SK-N-SH (cell line): Measurements from ENCODE around the gene LRRFIP2. TPM values are rescaled to one million over a fixed set of nuclear protein-coding genes. Genes with fewer than 3 reads are reported as not detected.

ENCODE experiments used
- CTCF ChIA-PET: fragments of 300-600, 350-600 bp; formaldehyde crosslinking; extraction: SDS; loops from one replicate; lab custom pipeline; 2021; lab: Yijun Ruan, JAX
- POLR2A ChIA-PET: fragments of 350-600 bp; sonication (Branson Sonifier 250); formaldehyde crosslinking; extraction: SDS; loops from one replicate; lab custom pipeline; 2020; ENCODE audit warnings: antibody characterized with exemption, inconsistent platforms; lab: Yijun Ruan, JAX
- DNase-seq: peaks from one replicate; pipeline ENCODE4 v3.0.0; 2012
- H2AFZ ChIP-seq: fragments of 200-600 bp; sonication (generic); 2 replicates; pipeline ENCODE4 v1.8.1; 2016; ENCODE audit warnings: antibody characterized with exemption, mild to moderate bottlenecking, low read depth
- H3F3A ChIP-seq: fragments of 200-600 bp; sonication (generic); replicated peaks from 2 replicates; pipeline ENCODE3; 2016; ENCODE audit warnings: antibody characterized with exemption, mild to moderate bottlenecking; ENCODE audit not compliant: insufficient read depth
- H3K27ac ChIP-seq, 2 experiments: fragments of 200-500 bp in 1 of 2; fragments of 200-600 bp in 1 of 2; sonication (Bioruptor generic) in 1 of 2; sonication (generic), shearing (Covaris generic) in 1 of 2; 2 replicates each; pipeline versions ENCODE4 v1.5.1 to v1.6.1; 2014 to 2016; ENCODE audit warnings: low read depth in 2 of 2, inconsistent platforms in 1 of 2, low read length in 1 of 2, mild to moderate bottlenecking in 1 of 2, mixed read lengths in 1 of 2
- H3K27me3 ChIP-seq: fragments of 200-600 bp; sonication (generic), shearing (Covaris generic); 2 replicates; pipeline ENCODE4 v1.6.1; 2016; ENCODE audit warnings: mixed run types; ENCODE audit not compliant: insufficient read depth
- H3K36me3 ChIP-seq, 2 experiments: fragments of 200-500 bp in 1 of 2; fragments of 200-600 bp in 1 of 2; sonication (Bioruptor generic) in 1 of 2; sonication (generic) in 1 of 2; replicated peaks in 1 of 2; 2 replicates each; pipeline versions ENCODE3 to v1.5.1; 2014 to 2016; ENCODE audit warnings: low read length in 1 of 2, mild to moderate bottlenecking in 1 of 2; ENCODE audit not compliant: insufficient read depth in 2 of 2, control insufficient read depth in 1 of 2
- H3K4me1 ChIP-seq, 2 experiments: fragments of 200-500 bp in 1 of 2; fragments of 200-600 bp in 1 of 2; sonication (Bioruptor generic) in 1 of 2; sonication (generic), shearing (Covaris generic) in 1 of 2; 2 replicates each; pipeline versions ENCODE4 v1.5.1 to v1.6.1; 2014 to 2016; ENCODE audit warnings: low read depth in 1 of 2, low read length in 1 of 2, mixed run types in 1 of 2; ENCODE audit not compliant: insufficient read depth in 2 of 2, control insufficient read depth in 1 of 2
- H3K4me2 ChIP-seq: fragments of 200-600 bp; sonication (generic), shearing (Covaris generic); 2 replicates; pipeline ENCODE4 v1.6.1; 2017; ENCODE audit warnings: mixed run types
- H3K4me3 ChIP-seq, 2 experiments: fragments of 200-500 bp in 1 of 2; fragments of 200-600 bp in 1 of 2; sonication (Bioruptor generic) in 1 of 2; sonication (generic), shearing (Covaris generic) in 1 of 2; 2 replicates each; pipeline versions ENCODE4 v1.5.1 to v1.8.1; 2014 to 2016; ENCODE audit warnings: low read depth in 2 of 2, inconsistent platforms in 1 of 2, low read length in 1 of 2, mild to moderate bottlenecking in 1 of 2, mixed read lengths in 1 of 2, moderate library complexity in 1 of 2
- H3K79me2 ChIP-seq: fragments of 200-600 bp; sonication (generic); 2 replicates; pipeline ENCODE4 v1.8.1; 2017; ENCODE audit warnings: mild to moderate bottlenecking; ENCODE audit not compliant: insufficient read depth
- H3K9ac ChIP-seq: fragments of 200-600 bp; sonication (generic); 2 replicates; pipeline ENCODE4 v1.6.1; 2017; ENCODE audit warnings: mixed run types
- H3K9me2 ChIP-seq: fragments of 200-600 bp; sonication (generic); 2 replicates; pipeline ENCODE4 v1.6.1; 2017; ENCODE audit warnings: mixed run types
- H3K9me3 ChIP-seq: fragments of 200-600 bp; sonication (generic); 2 replicates; pipeline ENCODE4 v1.6.1; 2017; ENCODE audit warnings: mixed run types, mild to moderate bottlenecking, moderate library complexity
- H4K20me1 ChIP-seq: fragments of 200-600 bp; sonication (generic); 2 replicates; pipeline ENCODE4 v1.6.1; 2017; ENCODE audit warnings: mild to moderate bottlenecking, mixed run types; ENCODE audit not compliant: insufficient read depth
- CHD2 ChIP-seq: fragments of 150-350 bp; IDR thresholded peaks from 2 replicates; pipeline ENCODE4 v1.6.1; 2018; ENCODE audit warnings: low read length; ENCODE audit not compliant: partially characterized antibody
- EZH2phosphoT487 ChIP-seq: fragments of 200-600 bp; sonication (generic); IDR thresholded peaks from 2 replicates; pipeline ENCODE4 v1.6.1; 2017; ENCODE audit warnings: low read depth, mixed run types, mild to moderate bottlenecking, antibody characterized with exemption, moderate library complexity, borderline replicate concordance
- JUND ChIP-seq: IDR thresholded peaks from 2 replicates; pipeline ENCODE4 v1.4.0; 2012
- MXI1 ChIP-seq: IDR thresholded peaks from 2 replicates; pipeline ENCODE4 v1.6.1; 2012; ENCODE audit warnings: mild to moderate bottlenecking, low read depth, low read length, improper control_type of control experiment
- NRF1 ChIP-seq: IDR thresholded peaks from 2 replicates; pipeline ENCODE4 v1.6.1; 2012; ENCODE audit warnings: low read depth, mild to moderate bottlenecking, low read length
- POLR2AphosphoS5 ChIP-seq: IDR thresholded peaks from 2 replicates; pipeline ENCODE4 v1.6.1; 2012; ENCODE audit warnings: low read depth, low read length
- RXRA ChIP-seq: IDR thresholded peaks from 2 replicates; pipeline ENCODE4 v1.4.0; 2012; ENCODE audit warnings: low read depth, mild to moderate bottlenecking, borderline replicate concordance
- SIN3A ChIP-seq: IDR thresholded peaks from 2 replicates; pipeline ENCODE4 v1.6.1; 2012; ENCODE audit warnings: low read depth, mild to moderate bottlenecking, low read length, moderate library complexity, borderline replicate concordance
- TCF12 ChIP-seq: IDR thresholded peaks from 2 replicates; pipeline ENCODE4 v1.4.0; 2012
- TEAD4 ChIP-seq: IDR thresholded peaks from 2 replicates; pipeline ENCODE4 v1.4.0; 2012; ENCODE audit warnings: mild to moderate bottlenecking, borderline replicate concordance; ENCODE audit not compliant: insufficient read depth
- WGBS: methylation state at CpG from one replicate; pipeline ENCODE4 v1.1.6; 2017; ENCODE audit warnings: low lambda C conversion rate; 5-methylcytosine and 5-hydroxymethylcytosine counted together
- polyA plus RNA-seq, 3 experiments: library from polyadenylated mRNA; depleted of rRNA; stranded (reverse); fragments of >200 nt; gene quantifications; 2 replicates each; pipeline ENCODE4 v1.2.3, GENCODE V29; 2012
- TF ChIP-seq, protein P1 (sequence below): IDR thresholded peaks from 2 replicates; pipeline ENCODE4 v1.6.1; 2012; ENCODE audit warnings: mild to moderate bottlenecking, low read depth, low read length, moderate library complexity
- TF ChIP-seq, protein P2 (sequence below): fragments of 150-350 bp; IDR thresholded peaks from 2 replicates; pipeline ENCODE4 v1.6.1; 2017; ENCODE audit warnings: antibody characterized with exemption, low read length, low read depth, borderline replicate concordance
- TF ChIP-seq, protein P3 (sequence below): IDR thresholded peaks from 2 replicates; pipeline ENCODE4 v1.4.0; 2012; ENCODE audit warnings: low read depth, borderline replicate concordance
- TF ChIP-seq, protein P4 (sequence below): IDR thresholded peaks from 2 replicates; pipeline ENCODE4; 2012

Gene LRRFIP2
- polyA plus RNA-seq, 1 of the 3 experiments (the other 2 are of a cell fraction): 27.2 TPM

GRCh38 chr3:37200141-37200540 is 25.8 kb upstream of the LRRFIP2 start:
- H3F3A ChIP-seq: peaks cover 4% of the 10 kb centered on the region
- ChIA-PET CTCF (no interaction called here), POLR2A (no interaction called here)
- no peak overlapping the region for H3K9ac ChIP-seq
- no peak for DNase-seq
- H3K4me1 ChIP-seq: 0 out of 4 replicates have a peak, but pooled peaks cover 0 to 6% of the 10 kb centered on the region in 2 experiments
- no peaks in the 10 kb centered on the region for H4K20me1 ChIP-seq
- no peaks in the 10 kb centered on the region for H3K79me2 ChIP-seq
- no peaks in the 10 kb centered on the region for H3K27me3 ChIP-seq
- no peak for TF ChIP-seq NRF1
- no peak for TF ChIP-seq RXRA
- no peak for TF ChIP-seq EZH2phosphoT487
- no peak for TF ChIP-seq TCF12
- TF ChIP-seq, protein P1, sequence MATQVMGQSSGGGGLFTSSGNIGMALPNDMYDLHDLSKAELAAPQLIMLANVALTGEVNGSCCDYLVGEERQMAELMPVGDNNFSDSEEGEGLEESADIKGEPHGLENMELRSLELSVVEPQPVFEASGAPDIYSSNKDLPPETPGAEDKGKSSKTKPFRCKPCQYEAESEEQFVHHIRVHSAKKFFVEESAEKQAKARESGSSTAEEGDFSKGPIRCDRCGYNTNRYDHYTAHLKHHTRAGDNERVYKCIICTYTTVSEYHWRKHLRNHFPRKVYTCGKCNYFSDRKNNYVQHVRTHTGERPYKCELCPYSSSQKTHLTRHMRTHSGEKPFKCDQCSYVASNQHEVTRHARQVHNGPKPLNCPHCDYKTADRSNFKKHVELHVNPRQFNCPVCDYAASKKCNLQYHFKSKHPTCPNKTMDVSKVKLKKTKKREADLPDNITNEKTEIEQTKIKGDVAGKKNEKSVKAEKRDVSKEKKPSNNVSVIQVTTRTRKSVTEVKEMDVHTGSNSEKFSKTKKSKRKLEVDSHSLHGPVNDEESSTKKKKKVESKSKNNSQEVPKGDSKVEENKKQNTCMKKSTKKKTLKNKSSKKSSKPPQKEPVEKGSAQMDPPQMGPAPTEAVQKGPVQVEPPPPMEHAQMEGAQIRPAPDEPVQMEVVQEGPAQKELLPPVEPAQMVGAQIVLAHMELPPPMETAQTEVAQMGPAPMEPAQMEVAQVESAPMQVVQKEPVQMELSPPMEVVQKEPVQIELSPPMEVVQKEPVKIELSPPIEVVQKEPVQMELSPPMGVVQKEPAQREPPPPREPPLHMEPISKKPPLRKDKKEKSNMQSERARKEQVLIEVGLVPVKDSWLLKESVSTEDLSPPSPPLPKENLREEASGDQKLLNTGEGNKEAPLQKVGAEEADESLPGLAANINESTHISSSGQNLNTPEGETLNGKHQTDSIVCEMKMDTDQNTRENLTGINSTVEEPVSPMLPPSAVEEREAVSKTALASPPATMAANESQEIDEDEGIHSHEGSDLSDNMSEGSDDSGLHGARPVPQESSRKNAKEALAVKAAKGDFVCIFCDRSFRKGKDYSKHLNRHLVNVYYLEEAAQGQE: no peak
- TF ChIP-seq JUND: no peak
- TF ChIP-seq SIN3A: no peak
- no peak for TF ChIP-seq TEAD4
- TF ChIP-seq, protein P2, sequence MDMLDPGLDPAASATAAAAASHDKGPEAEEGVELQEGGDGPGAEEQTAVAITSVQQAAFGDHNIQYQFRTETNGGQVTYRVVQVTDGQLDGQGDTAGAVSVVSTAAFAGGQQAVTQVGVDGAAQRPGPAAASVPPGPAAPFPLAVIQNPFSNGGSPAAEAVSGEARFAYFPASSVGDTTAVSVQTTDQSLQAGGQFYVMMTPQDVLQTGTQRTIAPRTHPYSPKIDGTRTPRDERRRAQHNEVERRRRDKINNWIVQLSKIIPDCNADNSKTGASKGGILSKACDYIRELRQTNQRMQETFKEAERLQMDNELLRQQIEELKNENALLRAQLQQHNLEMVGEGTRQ: no peak
- TF ChIP-seq POLR2AphosphoS5: no peak
- TF ChIP-seq MXI1: no peak
- TF ChIP-seq, protein P3, sequence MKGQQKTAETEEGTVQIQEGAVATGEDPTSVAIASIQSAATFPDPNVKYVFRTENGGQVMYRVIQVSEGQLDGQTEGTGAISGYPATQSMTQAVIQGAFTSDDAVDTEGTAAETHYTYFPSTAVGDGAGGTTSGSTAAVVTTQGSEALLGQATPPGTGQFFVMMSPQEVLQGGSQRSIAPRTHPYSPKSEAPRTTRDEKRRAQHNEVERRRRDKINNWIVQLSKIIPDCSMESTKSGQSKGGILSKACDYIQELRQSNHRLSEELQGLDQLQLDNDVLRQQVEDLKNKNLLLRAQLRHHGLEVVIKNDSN: no peak
- TF ChIP-seq, all 33 proteins: peak for 0
- H3K9me2 ChIP-seq: no peaks in the 10 kb centered on the region
- H3K9me3 ChIP-seq: no peaks in the 10 kb centered on the region
- no peak overlapping the region for H3K4me2 ChIP-seq
- H3K27ac ChIP-seq: no peak overlapping the region
- 95% methylated on average over 4 of the region's 4 CpGs for WGBS
- H2AFZ ChIP-seq: no peak overlapping the region
- H3K36me3 ChIP-seq: no peaks in the 10 kb centered on the region
- no peak overlapping the region for H3K4me3 ChIP-seq

DNA sequence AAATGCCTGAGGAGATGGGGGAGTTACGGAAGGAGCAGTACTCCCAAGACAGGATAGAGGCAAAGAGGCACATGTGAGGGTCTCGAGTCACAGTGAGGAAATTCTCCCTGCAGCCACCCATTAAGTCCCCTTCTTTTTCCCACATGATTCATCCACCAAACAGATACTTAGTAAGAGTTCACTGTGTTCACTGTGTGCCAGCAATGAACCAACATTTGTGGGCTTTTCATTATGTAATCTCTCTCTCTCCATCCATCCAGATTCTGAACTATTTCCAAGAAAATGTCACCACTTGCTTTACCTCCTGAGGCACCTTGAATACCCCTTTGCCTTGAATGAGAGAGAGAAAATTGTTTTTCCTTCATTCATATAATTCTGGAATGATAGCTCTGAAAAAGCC is 24.6 kb upstream of the LRRFIP2 start:
- H3K4me2 ChIP-seq: no peak overlapping the region
- ChIA-PET CTCF (no interaction called here), POLR2A (no interaction called here)
- WGBS: 83% methylated on average over 2 of the region's 2 CpGs
- no peaks in the 10 kb centered on the region for H3K36me3 ChIP-seq
- no peak overlapping the region for H3K4me3 ChIP-seq
- H3F3A ChIP-seq: peaks cover 4% of the 10 kb centered on the region
- no peak overlapping the region for H3K9ac ChIP-seq
- H3K27ac ChIP-seq: no peak overlapping the region
- no peaks in the 10 kb centered on the region for H3K79me2 ChIP-seq
- H2AFZ ChIP-seq: no peak overlapping the region
- H3K9me2 ChIP-seq: no peaks in the 10 kb centered on the region
- no peaks in the 10 kb centered on the region for H3K9me3 ChIP-seq
- no peak for TF ChIP-seq CHD2
- TF ChIP-seq, protein P4, sequence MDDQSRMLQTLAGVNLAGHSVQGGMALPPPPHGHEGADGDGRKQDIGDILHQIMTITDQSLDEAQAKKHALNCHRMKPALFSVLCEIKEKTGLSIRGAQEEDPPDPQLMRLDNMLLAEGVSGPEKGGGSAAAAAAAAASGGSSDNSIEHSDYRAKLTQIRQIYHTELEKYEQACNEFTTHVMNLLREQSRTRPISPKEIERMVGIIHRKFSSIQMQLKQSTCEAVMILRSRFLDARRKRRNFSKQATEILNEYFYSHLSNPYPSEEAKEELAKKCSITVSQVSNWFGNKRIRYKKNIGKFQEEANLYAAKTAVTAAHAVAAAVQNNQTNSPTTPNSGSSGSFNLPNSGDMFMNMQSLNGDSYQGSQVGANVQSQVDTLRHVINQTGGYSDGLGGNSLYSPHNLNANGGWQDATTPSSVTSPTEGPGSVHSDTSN: peak; percentile 38; the same call in 1 of the 2 replicates
- TF ChIP-seq POLR2AphosphoS5: no peak
- no peaks in the 10 kb centered on the region for H4K20me1 ChIP-seq
- no peak for DNase-seq
- H3K4me1 ChIP-seq: 0 out of 4 replicates have a peak, but pooled peaks cover 0 to 6% of the 10 kb centered on the region in 2 experiments
- no peaks in the 10 kb centered on the region for H3K27me3 ChIP-seq
